ENCODE results near the gene RNF7. TPM values are rescaled to one million over a fixed set of nuclear protein-coding genes. Genes with fewer than 3 reads are reported as not detected.

The RNF7 gene
- total and polyA plus RNA-seq, 2 of the 8 experiments (the other 6 are each of a cell fraction or from before 2014, with no cell fraction given): 78.4 to 113 TPM

DNA sequence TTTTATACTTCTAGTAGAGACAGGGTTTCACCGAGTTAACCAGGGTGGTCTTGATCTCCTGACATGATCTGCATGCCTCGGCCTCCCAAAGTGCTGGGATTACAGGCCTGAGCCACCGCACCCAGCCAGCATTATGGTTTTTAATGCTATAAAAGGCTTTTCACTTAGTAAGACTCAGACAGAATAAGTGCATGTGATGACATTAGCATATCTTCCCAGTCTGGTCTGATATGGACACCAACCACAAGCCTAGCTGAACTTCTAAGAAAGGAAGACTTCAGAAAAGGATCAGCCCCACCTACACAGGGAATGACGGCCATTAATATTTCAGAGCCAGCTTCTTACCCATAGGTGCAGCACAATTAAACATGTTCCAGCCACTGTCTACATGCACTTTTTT lies 52.1 kb downstream of the RNF7 start:
- no peaks in the 10 kb centered on the region for H3K79me1 ChIP-seq (ENCODE audit: low read depth, low read length)
- no peak for DNase-seq (ENCODE audit: low read depth in 1 of 2, low spot score in 2 of 2)
- H2BK5ac ChIP-seq (ENCODE audit: low read depth, low read length): no peak overlapping the region
- H2BK15ac ChIP-seq (ENCODE audit: low read length): no peak overlapping the region
- H3K27me3 ChIP-seq (replicated peaks in 1 of 4; ENCODE audit: control insufficient read depth in 3 of 4, extremely low read depth in 1 of 4, insufficient read depth in 3 of 4, low read length in 3 of 4): no peaks in the 10 kb centered on the region
- no peak overlapping the region for H2AFZ ChIP-seq (ENCODE audit: low read length)
- ChIA-PET CTCF (ENCODE audit: partially characterized antibody) (interaction anchor here (0.6 to 1.6 kb wide), 4 partner anchors 11 to 78 kb away, joined by 3 to 4 read pairs (median 4); no protein-coding TSS in a partner anchor), POLR2A (ENCODE audit: partially characterized antibody) (interaction anchor here (0.6 kb wide), 1 partner anchor 170 kb away, joined by 3 read pairs; no protein-coding TSS in a partner anchor)
- no peak overlapping the region for H3K4me3 ChIP-seq (ENCODE audit: extremely low read depth in 1 of 4, insufficient read depth in 2 of 4, low read depth in 3 of 4, low read length in 4 of 4)
- no peak overlapping the region for H2BK120ac ChIP-seq (replicated peaks; ENCODE audit: low read depth, low read length)
- H3K56ac ChIP-seq (replicated peaks; ENCODE audit: insufficient read length, low read depth, low read length): no peak overlapping the region
- H4K20me1 ChIP-seq (replicated peaks in 1 of 2; ENCODE audit: control insufficient read depth in 1 of 2, insufficient read depth in 2 of 2, low read length in 2 of 2): no peaks in the 10 kb centered on the region
- no peak overlapping the region for H3K18ac ChIP-seq (ENCODE audit: extremely low read depth, low read length)
- no peak overlapping the region for H4K91ac ChIP-seq (replicated peaks; ENCODE audit: insufficient read length, low read length)
- no peak overlapping the region for H4K8ac ChIP-seq (ENCODE audit: extremely low read depth, insufficient read depth, low read length)
- H3K4me2 ChIP-seq (ENCODE audit: insufficient read depth in 1 of 2, low read depth in 2 of 2, low read length in 2 of 2): no peak overlapping the region
- WGBS, 2 experiments (ENCODE audit: extremely low coverage in 1 of 2, insufficient coverage in 1 of 2, insufficient read length in 1 of 2, insufficient replicate concordance in 2 of 2, low coverage in 1 of 2, low lambda C conversion rate in 2 of 2, missing lambda C conversion rate in 1 of 2): 98% methylated on average over 4 of the region's 4 CpGs; no CpG with 5 or more reads in 1 of the 2 experiments
- H3K9me3 ChIP-seq (ENCODE audit: insufficient read depth in 2 of 2, low read depth in 1 of 2, low read length in 1 of 2): no peaks in the 10 kb centered on the region
- no peak for FAIRE-seq
- H3K27ac ChIP-seq (ENCODE audit: low read depth, low read length): no peak overlapping the region
- H3K14ac ChIP-seq (ENCODE audit: insufficient read length): no peak overlapping the region
- H3K4ac ChIP-seq (replicated peaks; ENCODE audit: insufficient read length, low read depth, low read length): no peak overlapping the region
- no peak overlapping the region for H3K23ac ChIP-seq (ENCODE audit: insufficient read length)
- H2BK12ac ChIP-seq (ENCODE audit: low read depth, low read length): no peak overlapping the region
- H4K5ac ChIP-seq (ENCODE audit: insufficient read length, low read depth, low read length): no peak overlapping the region
- no peaks in the 10 kb centered on the region for H3K36me3 ChIP-seq (ENCODE audit: control insufficient read depth in 2 of 4, insufficient read depth in 4 of 4, low read length in 3 of 4)
- no peak overlapping the region for H3K9ac ChIP-seq (replicated peaks in 1 of 4; ENCODE audit: extremely low read depth in 1 of 4, low read depth in 3 of 4, low read length in 3 of 4)
- H2AK5ac ChIP-seq (ENCODE audit: low read depth, low read length): no peak overlapping the region
- no peaks in the 10 kb centered on the region for H3K4me1 ChIP-seq (replicated peaks in 1 of 4; ENCODE audit: control insufficient read depth in 3 of 4, insufficient read depth in 4 of 4, low read length in 3 of 4)
- no peak for TF ChIP-seq BACH1 (IDR thresholded peaks at IDR 0.05; ENCODE audit: low read length)
- no peak overlapping the region for H2BK20ac ChIP-seq (ENCODE audit: low read length)
- no peaks in the 10 kb centered on the region for H3K79me2 ChIP-seq (ENCODE audit: control insufficient read depth in 1 of 2, insufficient read depth in 2 of 2, low read length in 2 of 2)
- no peaks in the 10 kb centered on the region for H3K23me2 ChIP-seq (ENCODE audit: low read depth, low read length)
